GM19455 (cell line): Measurements from ENCODE around the gene IGF2BP2.

Source experiments
- ATAC-seq: cut with Tn5 transposase; IDR thresholded peaks from one replicate; pipeline ENCODE4 v1.9.1; 2021; ENCODE audit not compliant: unreplicated experiment

IGF2BP2 gene

GRCh38 chr3:185594073-185594472 lies 230.8 kb downstream of the IGF2BP2 start:
- no peak for ATAC-seq
